Activated CD4-positive, CD25-positive, alpha-beta regulatory T cell treated with anti-CD3 and anti-CD28 coated beads, Interleukin-2, amount 50 U/mL, for 24 hours (primary cell): ENCODE data around the gene APOD.
A peak's percentile ranks its signal among the peaks of the same experiment; 100 is the strongest.

ENCODE experiments used
- ATAC-seq, 2 donors: fragments of 150-1000 bp; cut with Tn5 transposase; one replicate each; pipeline ENCODE4 v1.10.0; 2021; ENCODE audit warnings: mild to moderate bottlenecking in 1 of 2, moderate library complexity in 1 of 2

The APOD gene

GRCh38 chr3:195551381-195551978 is 32.3 kb downstream of the APOD start:
- ATAC-seq = no peak

GRCh38 chr3:195550723-195551122 is 33.0 kb downstream of the APOD start:
- ATAC-seq = peak in 1 of 2 donors; percentile 11

- peak; percentile 59 to 60 for ATAC-seq
Observed at GRCh38 chr3:195549931-195550519, 33.7 kb downstream of the APOD start.

GRCh38 chr3:195548987-195549386 is 34.8 kb downstream of the APOD start:
- ATAC-seq = peak in 1 of 2 donors; percentile 27

- ATAC-seq = peak in 1 of 2 donors; percentile 47
Observed at GRCh38 chr3:195548501-195548900, 35.2 kb downstream of the APOD start.

- no peak for ATAC-seq
Observed at GRCh38 chr3:195548006-195548405, 35.7 kb downstream of the APOD start.

- ATAC-seq = no peak
Observed at GRCh38 chr3:195546130-195546560, 37.6 kb downstream of the APOD start.

GRCh38 chr3:195544634-195545033 is 39.1 kb downstream of the APOD start:
- ATAC-seq = no peak

GRCh38 chr3:195544230-195544536 is 39.6 kb downstream of the APOD start:
- no peak for ATAC-seq

- ATAC-seq = peak in 1 of 2 donors; percentile 1
Observed at GRCh38 chr3:195543500-195544229, 40.1 kb downstream of the APOD start.

- ATAC-seq = peak; percentile 75 to 77
Observed at GRCh38 chr3:195542698-195543499, 40.8 kb downstream of the APOD start, which contains the start of gene PPP1R2. Gene PPP1R2 (minus strand): TSS chr3:195543325. CDS start chr3:195543025, 300 bp downstream.

- ATAC-seq = no peak
Observed at GRCh38 chr3:195542316-195542697, 41.4 kb downstream of the APOD start.

- ATAC-seq = no peak
Observed at GRCh38 chr3:195540511-195540910, 43.2 kb downstream of the APOD start.

GRCh38 chr3:195540027-195540426 is 43.7 kb downstream of the APOD start:
- ATAC-seq = peak in 1 of 2 donors; percentile 11

GRCh38 chr3:195539479-195539878 is 44.3 kb downstream of the APOD start:
- ATAC-seq = no peak

GRCh38 chr3:195537995-195538394 is 45.7 kb downstream of the APOD start:
- ATAC-seq = peak; percentile 64 to 68

- no peak for ATAC-seq
Observed at GRCh38 chr3:195535293-195535692, 48.4 kb downstream of the APOD start.

GRCh38 chr3:195532834-195533233 is 50.9 kb downstream of the APOD start:
- no peak for ATAC-seq

- no peak for ATAC-seq
Observed at GRCh38 chr3:195532345-195532744, 51.4 kb downstream of the APOD start.

GRCh38 chr3:195531683-195532082 is 52.1 kb downstream of the APOD start:
- no peak for ATAC-seq

GRCh38 chr3:195526492-195526891 is 57.2 kb downstream of the APOD start:
- ATAC-seq = no peak

GRCh38 chr3:195524171-195524896 is 59.4 kb downstream of the APOD start:
- ATAC-seq = peak; percentile 83 to 86
